CD4-positive, alpha-beta T cell treated with Interferon alpha-2 for 1 hour (primary cell): ENCODE results near the gene PRR5.
"Not testable (repeated sequence)": the region's sequence is repeated elsewhere in the genome, so short reads cannot be mapped to it uniquely, and the experiment has no call there.

Experiments used
- DNase-seq, 2 donors: peaks; one replicate each; pipeline ENCODE4 v3.0.0-alpha.2; 2020 to 2022

Gene PRR5

GRCh38 chr22:44676066-44676440, 26.0 kb upstream of the PRR5 start:
- DNase-seq = not testable (repeated sequence)

GRCh38 chr22:44676441-44677352, 25.3 kb upstream of the PRR5 start:
- DNase-seq = no peak

GRCh38 chr22:44677353-44677840, 24.6 kb upstream of the PRR5 start:
- DNase-seq = no peak

- DNase-seq = no peak
Observed at GRCh38 chr22:44677871-44678555, 24.0 kb upstream of the PRR5 start.

- no peak for DNase-seq
Observed at GRCh38 chr22:44678556-44679305, 23.3 kb upstream of the PRR5 start.

- not testable (repeated sequence) for DNase-seq
Observed at GRCh38 chr22:44679306-44679647, 22.7 kb upstream of the PRR5 start.

- no peak for DNase-seq
Observed at GRCh38 chr22:44680058-44680457, 21.9 kb upstream of the PRR5 start.

- no peak for DNase-seq
Observed at GRCh38 chr22:44680481-44680894, 21.5 kb upstream of the PRR5 start.

- DNase-seq = no peak
Observed at GRCh38 chr22:44682556-44683168, 19.3 kb upstream of the PRR5 start.

GRCh38 chr22:44683237-44683636, 18.8 kb upstream of the PRR5 start:
- DNase-seq = no peak

GRCh38 chr22:44683881-44684280, 18.1 kb upstream of the PRR5 start:
- no peak for DNase-seq

GRCh38 chr22:44684506-44685383, 17.3 kb upstream of the PRR5 start:
- DNase-seq = peak; percentile 86 to 91

- DNase-seq = peak; percentile 85 to 92
Observed at GRCh38 chr22:44685384-44686056, 16.5 kb upstream of the PRR5 start.

- no peak for DNase-seq
Observed at GRCh38 chr22:44686873-44687600, 15.0 kb upstream of the PRR5 start.

GRCh38 chr22:44689173-44689572, 12.8 kb upstream of the PRR5 start:
- no peak for DNase-seq

- DNase-seq = no peak
Observed at GRCh38 chr22:44689915-44690524, 12.0 kb upstream of the PRR5 start.

GRCh38 chr22:44691796-44692661, 10.0 kb upstream of the PRR5 start:
- DNase-seq = no peak

- DNase-seq = no peak
Observed at GRCh38 chr22:44692662-44693007, 9.4 kb upstream of the PRR5 start.

- DNase-seq = no peak
Observed at GRCh38 chr22:44693145-44693544, 8.9 kb upstream of the PRR5 start.
